ENCODE results near the gene AOC1.
A peak's percentile ranks its signal among the peaks of the same experiment; 100 is the strongest.

AOC1 gene

DNA sequence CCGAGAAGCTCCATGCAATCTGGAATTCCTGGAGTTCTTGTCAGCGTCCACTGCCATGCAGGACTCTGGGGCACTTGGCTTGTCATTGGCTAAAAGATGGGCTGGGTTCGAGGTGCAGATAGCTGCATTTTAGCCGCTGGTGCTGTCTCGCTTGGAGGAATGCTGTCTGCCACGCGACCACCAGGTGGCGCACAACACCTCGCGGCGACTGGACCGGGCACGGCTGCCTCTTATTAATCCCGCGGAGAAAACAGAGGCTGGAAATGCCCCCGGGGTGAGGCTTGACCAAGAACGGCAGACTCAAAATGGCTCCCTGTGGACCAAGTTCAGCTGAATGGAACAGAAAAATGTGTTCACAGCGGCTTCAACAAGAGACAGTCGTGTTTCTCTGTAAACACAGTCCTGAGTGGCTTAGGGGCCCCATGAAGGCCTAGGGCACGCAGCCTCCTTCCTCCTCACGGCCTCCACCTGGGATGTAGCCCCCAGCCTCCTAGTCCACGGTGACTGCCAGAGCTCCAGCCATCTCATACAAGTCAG, 46.2 kb downstream of the AOC1 start:
- peak; percentile 84 for DNase-seq (ENCODE audit: extremely low spot score)
- ChIA-PET CTCF (interaction anchor here (0.7 to 3.0 kb wide), 42 partner anchors 9 to 453 kb away, joined by 3 to 48 read pairs (median 4); no protein-coding TSS in a partner anchor), POLR2A (no interaction called here)
- TF ChIP-seq CTCF (IDR thresholded peaks at IDR 0.05; ENCODE audit: control extremely low read depth, extremely low read depth, low read depth, missing control alignments): peak; percentile 96

GRCh38 chr7:150900675-150901074, 48.4 kb downstream of the AOC1 start:
- ChIA-PET POLR2A (no interaction called here), CTCF (interaction anchor here (0.6 to 1.7 kb wide), 4 partner anchors 9 to 85 kb away, joined by 3 to 5 read pairs (median 4); no protein-coding TSS in a partner anchor)
- no peak for TF ChIP-seq CTCF (IDR thresholded peaks at IDR 0.05; ENCODE audit: control extremely low read depth, extremely low read depth, low read depth, missing control alignments)
- DNase-seq (ENCODE audit: extremely low spot score): peak; percentile 8

GRCh38 chr7:150901160-150902035, 49.1 kb downstream of the AOC1 start:
- POLR2A ChIA-PET: no interaction called here
- no peak for TF ChIP-seq CTCF (IDR thresholded peaks at IDR 0.05; ENCODE audit: control extremely low read depth, extremely low read depth, low read depth, missing control alignments)
- peak; percentile 19 for DNase-seq (ENCODE audit: extremely low spot score)
- CTCF ChIA-PET: interaction anchor here (1.1 to 1.7 kb wide), 5 partner anchors 10 to 117 kb away, joined by 3 to 5 read pairs (median 3); no protein-coding TSS in a partner anchor

DNA sequence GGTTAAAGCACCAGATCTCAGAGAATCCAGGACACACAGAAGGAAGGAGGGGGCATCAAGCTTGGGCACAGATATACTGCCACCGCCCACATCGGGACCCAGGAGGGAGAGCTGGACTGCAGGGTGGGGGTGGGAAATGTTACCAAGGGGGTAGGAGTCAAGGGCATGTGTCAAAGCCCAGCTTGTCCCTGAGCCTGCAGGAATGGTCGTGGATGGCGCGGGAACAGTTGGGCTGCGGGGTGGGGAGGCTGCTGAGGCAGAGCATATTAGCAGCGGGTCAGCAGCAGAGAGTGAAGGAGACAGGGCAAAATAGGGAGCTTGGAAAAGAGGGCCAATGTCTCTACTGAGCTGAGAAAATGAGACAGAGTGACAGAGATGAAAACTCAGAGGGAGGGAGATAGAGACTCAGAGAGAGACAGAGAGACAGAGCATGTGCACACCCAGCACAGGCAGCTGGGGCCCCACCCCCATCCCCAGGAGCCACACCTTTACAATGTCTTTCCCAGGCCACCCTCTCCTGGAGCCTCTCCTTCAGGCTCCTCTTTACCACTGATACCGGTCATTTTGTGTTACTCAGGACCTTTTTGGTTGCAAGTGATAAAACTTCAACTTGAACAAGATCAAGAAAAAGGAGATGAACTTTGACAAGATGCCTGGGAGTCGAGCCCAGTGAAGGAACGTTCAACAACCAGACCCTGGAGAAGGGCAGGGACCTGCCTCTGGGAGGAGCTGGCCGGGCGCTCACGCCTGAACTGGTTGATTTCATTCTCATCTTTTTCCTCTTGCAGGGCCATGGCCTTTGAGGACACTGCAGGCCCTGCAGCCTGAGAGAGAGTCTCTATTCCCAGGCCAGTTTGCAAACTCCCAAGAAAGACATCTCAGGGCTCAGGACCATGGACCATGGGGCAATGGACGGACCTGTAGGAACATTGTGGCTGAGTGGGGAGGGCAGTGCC, 50.0 kb downstream of the AOC1 start:
- ChIA-PET POLR2A (no interaction called here), CTCF (interaction anchor here (1.2 to 1.7 kb wide), 4 partner anchors 11 to 116 kb away, joined by 3 to 5 read pairs (median 4); no protein-coding TSS in a partner anchor)
- DNase-seq (ENCODE audit: extremely low spot score): peak; percentile 6
- TF ChIP-seq CTCF (IDR thresholded peaks at IDR 0.05; ENCODE audit: control extremely low read depth, extremely low read depth, low read depth, missing control alignments): no peak

DNA sequence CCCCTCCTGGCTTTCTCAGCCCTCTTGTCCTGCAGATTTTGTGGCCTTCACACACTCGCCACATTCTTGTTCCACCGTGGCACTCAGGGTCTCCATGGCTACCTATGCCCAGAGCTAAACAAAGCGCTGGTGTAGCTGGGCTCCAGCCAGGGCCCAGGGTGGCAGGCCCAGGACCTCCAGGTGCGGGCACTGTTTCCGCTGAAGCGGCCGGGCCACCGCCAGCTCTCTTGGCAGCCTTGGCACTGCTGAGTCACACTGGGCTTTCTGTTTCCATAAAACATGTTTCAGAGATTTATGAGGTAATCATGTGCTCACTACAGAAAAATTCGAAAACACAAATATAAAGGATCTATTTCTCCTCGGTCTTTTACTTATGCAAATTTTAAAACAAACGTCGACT, 51.3 kb downstream of the AOC1 start:
- TF ChIP-seq CTCF (IDR thresholded peaks at IDR 0.05; ENCODE audit: control extremely low read depth, extremely low read depth, low read depth, missing control alignments): no peak
- CTCF ChIA-PET: interaction anchor here (1.3 kb wide), 1 partner anchor 125 kb away, joined by 3 read pairs; no protein-coding TSS in a partner anchor
- peak; percentile 6 for DNase-seq (ENCODE audit: extremely low spot score)
- POLR2A ChIA-PET: no interaction called here

All from GM10248 (cell line).